ENCODE data around the gene KHSRP.
"Not testable (repeated sequence)": the region's sequence is repeated elsewhere in the genome, so short reads cannot be mapped to it uniquely, and the experiment has no call there.

The KHSRP gene

DNA sequence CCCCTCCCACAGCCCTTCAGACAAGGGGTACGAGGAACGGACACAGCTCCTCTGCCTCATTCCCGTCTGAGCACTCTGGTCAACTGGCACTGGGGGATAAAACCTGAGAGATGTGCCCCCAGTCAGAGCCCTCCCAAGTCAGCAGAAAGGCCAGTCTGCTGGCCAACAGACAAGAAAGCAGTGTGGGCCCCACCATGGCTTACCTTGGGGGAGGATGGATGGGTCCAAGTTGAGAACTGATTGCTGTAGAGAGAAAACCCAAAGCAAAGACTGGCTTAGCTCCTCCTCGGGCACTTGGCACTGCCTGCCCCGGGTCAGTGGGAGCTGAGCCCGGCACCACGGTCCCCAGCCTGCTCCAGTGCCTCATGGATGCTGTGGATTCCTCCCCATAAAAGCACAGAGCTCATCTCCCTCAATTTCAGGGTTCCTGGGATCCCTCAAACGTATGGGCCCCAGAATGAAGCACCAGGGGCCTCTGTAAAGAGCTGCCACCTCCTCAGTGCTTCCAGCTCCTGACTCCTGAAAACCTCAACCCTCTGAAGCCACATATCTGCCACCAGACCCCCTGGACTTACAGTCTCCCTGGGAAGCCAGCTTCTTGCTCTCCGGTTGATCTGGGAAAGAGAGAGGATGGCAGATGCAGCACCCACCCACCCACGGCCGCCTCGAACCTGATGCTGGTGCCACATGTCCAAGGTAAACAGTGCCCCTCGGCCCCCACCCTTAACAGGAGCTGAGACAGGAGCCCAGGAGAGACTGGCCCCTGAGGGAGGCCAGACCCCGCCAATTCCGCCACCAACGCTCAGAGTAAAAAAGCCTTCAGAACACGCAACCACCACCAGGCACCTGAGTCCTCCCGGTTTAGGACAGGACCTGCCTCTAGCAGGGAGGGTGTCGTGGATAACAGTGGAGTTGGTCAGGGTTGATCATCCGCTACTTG, 3.3 kb downstream of the KHSRP start:
- no peak for DNase-seq (ENCODE audit: extremely low read depth in 1 of 2, low read depth in 1 of 2)

DNA sequence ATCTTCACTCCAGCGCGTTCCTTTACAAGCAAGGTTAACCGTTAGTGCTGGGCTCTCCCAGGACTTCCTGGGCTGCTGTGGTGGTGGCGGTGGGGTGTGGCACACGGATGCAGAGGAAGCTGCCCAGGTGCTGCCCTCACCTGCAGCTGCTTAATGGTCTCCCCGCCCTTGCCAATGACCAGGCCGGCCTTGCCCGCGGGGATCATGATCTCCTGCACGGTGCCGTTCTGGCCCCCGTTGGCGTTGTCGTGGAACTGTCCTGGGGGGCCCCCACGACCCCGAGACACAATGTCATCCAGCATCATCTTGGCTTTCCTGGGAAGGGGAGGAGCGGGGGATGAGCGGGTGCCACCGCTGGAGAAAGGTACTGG, 6.1 kb downstream of the KHSRP start:
- no peak for DNase-seq (ENCODE audit: extremely low read depth in 1 of 2, low read depth in 1 of 2)

DNA sequence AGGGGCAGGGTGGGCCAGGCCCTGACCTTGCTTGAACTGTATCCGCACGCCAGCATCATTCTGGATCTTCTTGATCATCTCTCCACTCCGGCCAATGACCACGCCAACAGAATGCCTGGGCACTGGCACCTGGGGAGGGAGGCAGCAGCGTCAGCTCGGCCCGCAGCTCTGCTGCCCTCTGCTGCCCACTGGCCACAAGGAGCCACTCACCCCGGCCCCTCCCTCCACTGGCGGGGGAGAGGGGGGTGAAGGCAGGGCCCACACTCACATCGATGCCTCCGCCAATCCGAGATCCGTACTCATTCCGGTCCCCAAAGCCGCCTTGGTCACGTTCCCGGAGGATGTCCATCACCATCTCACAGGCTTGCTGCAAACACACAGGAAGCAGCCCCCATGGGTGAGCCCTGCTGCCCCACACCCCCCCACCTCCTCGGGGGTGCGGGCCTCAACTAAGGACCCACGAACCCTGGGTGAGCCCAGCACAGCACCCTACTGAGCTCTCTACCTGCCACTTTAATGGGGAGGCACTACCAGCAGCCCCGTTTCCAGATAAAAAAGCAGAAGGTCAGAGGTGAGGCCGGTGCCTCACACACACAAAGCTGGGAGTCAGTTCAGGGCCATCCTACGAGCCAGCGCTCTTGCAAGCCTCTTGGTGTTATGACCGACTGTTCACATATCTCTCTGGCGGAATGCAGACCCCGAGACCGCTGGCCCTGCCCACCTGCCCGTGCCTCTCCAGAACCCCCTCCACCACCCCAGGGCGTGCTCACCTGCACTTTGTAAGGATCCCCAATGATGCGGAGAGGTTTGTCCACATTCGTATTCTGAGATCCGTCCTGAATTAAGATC, 6.7 kb downstream of the KHSRP start:
- DNase-seq (ENCODE audit: extremely low read depth in 1 of 2, low read depth in 1 of 2), result no peak

DNA sequence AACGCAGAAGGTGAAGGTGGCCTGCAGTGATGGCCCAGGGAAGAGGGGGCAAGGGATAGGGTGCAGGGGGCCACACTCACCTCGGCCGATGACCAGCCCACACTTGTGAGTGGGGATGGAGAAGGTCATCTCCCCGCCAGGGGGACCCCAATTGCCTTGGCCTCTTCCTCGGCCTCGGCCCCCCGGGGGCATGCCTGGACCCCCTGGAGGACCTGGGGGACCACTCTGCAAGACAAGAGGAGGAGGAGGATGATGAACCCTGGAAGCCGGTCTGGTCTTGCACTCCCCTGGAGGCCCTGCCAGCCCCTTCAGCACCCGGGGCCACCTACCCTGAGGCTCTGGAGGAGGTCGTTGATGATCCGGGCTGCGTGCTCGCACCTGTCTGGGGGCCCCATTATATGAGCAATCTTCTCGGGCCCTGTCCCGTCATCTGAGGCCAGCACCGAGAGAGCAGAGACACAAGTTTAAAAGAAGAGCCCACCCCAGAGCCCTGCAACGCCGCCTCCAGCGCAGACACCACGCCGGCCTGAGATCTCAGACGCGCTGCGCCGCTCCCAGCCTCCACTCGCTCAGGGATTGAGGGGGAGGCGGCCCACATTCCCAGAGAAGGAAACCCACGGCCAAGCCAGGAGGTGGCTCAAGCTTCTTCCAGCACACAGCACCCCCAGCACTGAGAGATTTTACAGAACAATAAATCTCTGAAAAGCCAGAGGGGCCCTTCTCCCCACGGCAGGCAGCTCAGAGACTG, 7.8 kb downstream of the KHSRP start:
- no peak for DNase-seq (ENCODE audit: extremely low read depth in 1 of 2, low read depth in 1 of 2)

DNA sequence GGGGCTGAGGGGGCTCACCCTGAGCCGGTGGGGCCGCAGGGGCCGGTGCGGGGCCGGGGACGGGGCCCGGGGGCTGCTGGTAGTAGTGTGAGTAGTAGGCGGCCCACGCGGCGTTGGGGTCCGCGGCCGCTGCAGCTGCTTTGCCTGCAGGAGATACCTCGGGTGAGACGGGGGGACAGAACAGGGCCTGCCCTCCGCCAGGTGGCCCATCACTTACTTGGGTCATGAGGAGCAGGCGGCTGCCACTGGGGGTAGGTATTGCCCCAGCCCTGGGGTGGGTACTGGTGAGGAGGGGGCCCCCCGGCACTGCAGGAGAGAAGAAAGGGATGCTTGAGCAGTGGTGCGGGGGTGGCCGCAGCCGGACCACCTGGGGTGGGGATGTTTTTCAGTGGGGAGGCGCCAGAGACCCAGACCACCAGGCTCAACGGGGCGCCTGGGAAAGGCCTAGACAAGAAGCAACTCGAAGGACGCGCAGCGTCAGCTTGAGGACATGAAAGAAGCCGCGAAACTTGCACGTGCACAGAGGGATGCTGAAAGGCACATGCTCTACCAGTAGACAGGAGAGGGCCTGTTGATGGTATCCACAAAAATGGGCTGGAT, 8.9 kb downstream of the KHSRP start:
- no peak for DNase-seq (ENCODE audit: extremely low read depth in 1 of 2, low read depth in 1 of 2)

DNA sequence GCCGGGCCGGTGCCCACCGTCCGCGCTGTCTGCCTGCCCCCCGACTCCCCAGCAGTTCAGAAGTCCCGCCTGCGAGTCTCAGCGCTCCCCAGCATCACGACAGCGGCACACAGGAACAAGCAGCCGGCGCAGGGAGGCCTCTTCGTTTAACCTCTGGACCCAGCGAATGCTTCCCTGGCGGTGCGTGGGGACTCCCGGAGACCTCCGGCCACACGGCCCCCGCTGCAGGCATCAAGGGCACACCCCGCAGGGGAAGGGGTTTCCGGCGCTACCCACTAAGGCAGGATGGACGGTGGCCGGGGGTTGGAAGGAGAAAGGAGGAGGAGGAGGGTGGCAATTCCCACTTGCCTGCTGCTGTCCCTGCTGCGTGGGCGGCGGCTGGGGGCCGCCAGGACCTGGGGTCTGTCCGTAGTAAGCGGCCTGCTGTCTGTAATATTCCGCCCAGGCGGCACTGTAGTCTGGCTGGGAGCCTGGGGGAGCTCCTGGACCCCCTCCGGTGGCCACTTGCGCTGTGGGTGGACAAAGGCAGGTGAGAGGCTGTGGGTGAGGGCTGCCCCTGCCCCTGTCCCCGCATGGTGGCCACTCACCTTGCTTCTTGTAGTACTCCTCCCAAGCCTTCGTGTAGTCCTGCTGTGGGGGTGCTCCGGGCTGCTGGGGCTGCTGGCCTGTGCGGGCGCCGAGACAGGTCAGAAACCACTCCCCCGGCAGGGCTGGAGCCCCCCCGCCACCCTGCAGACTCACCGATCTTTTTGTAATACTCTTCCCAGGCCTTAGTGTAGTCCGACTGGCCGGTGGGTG, 9.6 kb downstream of the KHSRP start:
- DNase-seq (ENCODE audit: extremely low read depth in 1 of 2, low read depth in 1 of 2), result no peak

DNA sequence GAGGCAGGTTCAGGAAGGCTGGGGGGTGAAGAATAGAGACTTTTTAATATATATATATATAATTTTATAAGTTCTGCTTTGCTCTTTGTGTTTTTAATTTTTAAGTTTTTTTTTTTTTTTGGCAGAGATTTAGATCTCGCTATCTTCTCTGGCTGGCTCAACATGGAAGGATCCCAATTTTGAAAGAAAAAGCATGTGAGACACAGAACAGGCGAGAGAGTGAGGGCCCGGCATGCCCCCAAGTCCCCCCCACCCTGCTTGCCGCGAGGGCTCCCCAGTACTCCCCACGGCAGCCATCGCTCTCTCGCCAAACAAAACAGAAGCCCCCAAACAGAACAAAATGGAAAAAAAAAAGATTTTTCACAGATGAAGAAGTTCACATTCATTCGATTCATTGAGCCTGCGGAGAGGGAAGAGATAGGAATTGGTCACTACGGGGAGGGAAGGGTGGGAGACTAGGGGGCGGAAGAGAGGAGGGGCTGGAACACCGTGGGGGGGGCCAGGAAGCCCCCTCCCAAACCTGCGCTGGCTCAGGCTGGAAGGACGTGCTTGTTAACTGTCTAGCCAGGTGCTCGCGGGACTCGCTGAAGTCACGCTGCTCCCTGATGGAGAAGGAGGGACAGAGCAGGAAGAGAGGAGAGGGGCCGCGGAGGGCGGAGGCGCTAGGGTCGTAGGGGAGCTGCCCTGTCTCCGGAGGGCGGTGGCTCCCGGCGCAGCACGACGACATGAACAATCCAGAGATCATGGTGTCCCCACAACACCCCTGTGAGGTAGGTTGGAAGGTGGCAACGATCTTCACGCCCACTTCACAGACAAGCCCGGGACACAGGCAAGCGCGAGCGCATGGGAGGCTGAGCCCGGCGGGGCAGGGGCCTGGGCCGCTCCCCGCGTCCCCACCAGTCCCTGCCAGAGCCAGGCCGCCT, 10.6 kb downstream of the KHSRP start:
- no peak for DNase-seq (ENCODE audit: extremely low read depth in 1 of 2, low read depth in 1 of 2)

DNA sequence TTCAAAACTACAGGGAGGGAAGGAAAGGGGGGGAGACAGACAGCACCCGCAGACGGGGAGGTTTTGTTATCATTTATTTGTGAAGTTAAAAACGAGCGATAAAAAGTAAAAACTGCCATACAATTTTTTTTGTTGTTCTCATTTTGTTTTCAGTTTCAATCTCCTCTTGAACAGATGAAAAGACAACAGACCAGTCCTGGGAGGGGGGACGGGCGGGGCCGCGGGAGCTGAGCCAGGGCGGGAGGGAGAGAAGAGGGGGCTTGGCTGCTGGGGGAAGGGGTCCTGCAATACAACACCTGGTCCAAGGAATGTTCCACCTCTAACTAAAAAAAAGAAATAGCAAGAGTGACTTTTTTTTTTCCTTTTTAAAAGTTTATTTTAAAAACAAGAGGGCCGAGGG, 11.3 kb downstream of the KHSRP start:
- no peak for DNase-seq (ENCODE audit: extremely low read depth in 1 of 2, low read depth in 1 of 2)

DNA sequence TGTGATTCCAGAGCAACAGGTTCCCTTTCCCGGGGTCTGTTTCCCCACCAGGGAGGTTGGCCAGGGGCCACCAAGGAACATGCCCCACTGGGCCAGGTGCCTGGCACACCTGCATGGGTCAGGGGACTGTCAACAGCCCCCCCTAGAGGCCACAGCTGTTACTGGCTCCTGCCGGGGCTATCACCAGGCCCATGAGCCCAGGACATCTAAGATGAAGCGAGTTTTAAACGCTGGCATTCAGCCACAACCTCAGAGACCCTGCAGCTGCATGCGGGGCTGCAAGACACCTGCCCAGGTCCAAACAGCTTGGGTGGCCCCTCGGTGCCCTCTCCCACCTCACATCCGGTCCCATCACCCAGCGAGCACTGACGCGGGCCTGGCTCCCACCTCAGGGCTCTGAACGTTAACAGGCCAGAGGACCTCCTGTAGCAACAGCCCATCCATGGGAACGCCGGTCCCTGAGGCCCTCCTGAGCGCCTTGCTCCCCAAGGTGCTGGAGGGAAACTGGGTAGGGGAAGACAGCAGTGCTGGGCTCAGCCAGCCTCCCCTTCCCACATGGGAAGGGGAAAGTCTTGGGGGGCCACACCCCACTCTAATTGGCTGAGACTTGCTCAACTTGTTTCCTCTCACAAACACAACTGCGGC, 12.0 kb downstream of the KHSRP start:
- DNase-seq (ENCODE audit: extremely low read depth in 1 of 2, low read depth in 1 of 2), result peak in 1 of 2 donors; percentile 38

DNA sequence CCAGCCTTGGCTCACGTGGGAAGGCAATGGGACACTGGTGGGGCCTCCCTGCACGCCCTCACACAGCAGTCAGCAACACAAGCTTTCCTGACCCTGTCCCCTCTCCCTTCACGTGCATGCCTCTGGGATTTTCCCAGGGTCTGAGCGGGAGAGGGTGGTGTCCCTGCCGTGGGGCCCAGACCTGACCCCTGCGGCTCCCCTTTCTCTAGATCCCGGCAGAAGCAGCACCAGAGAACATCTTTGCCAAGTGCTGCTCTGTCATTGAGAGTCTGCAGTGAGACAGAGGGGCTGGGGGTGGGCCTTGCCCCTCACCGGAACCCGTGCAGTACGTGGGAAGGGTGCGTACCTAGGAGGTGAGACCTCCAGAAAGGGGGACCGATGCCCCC, 12.6 kb downstream of the KHSRP start:
- no peak for DNase-seq (ENCODE audit: extremely low read depth in 1 of 2, low read depth in 1 of 2)

DNA sequence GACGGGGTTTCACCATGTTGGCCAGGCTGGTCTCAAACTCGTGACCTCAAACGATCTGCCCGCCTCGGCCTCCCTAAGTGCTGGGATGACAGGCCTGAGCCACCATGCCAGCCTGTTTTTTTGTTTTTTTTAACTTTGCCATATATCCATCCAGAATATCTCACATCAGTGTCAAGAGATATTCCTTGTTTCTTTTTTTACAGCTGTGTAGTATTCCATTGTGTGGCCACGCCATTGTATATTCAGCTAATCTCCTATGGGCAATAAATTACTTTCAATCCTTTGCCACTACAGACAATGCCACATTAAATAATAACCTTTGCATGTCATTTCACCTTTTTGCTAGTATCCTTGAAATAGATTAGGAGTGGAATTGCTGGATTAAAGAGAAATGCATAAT, 15.3 kb downstream of the KHSRP start:
- no peak for DNase-seq (ENCODE audit: extremely low read depth in 1 of 2, low read depth in 1 of 2)

DNA sequence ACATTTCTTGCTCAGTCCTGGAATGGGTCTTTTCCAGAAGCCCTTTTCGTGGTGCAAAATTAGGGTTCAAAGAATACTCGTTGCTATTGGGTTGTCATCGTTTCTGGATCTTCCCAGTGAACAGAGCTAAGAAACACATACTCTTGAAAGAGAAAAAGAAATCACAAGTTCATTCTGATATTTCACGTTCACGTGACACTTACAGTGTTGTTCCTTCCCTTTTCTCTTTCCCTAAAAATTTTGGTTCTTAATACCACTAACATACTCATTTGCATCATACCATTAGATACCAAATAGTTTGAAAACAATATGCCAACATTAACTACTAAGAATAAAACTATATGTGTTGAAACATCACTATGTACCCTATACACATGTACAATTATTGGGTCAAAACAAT, 18.2 kb downstream of the KHSRP start:
- DNase-seq (ENCODE audit: extremely low read depth in 1 of 2, low read depth in 1 of 2), result no peak

DNA sequence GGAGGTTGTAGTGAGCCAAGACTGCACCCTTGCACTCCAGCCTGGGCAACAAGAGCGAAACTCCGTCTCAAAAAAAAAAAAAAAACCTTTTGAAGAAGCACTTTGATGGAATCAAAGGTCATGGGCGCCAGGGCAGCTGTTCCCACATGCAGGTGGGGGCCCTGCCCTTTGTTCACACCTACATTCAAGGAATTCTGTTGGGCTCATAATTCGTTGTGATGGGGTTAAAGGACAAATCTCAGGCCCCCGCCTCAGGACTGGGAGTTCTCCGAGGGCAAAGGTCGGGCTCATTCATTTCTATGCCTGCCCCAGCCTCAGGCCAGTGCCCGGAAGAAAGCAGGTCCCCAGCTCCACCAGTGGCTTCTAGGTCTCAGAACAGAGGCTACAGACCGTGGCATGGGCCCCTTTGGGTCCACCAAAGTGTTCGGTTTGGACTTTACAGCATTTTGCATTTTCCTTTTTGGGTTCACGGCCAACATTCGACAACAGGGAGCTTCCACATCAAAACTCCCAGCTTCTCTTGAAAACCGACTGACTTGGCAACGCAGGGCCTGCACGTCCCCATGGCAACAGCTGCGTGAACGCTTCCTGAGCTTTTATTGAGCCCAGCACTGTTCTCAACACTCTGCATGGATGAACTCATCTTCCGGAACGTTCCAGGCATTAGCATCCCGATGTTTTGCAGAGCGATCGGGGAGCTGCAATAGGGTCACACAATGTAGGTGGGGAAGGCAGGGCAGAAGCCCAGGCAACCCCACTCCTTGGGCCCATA, 21.6 kb downstream of the KHSRP start:
- DNase-seq (ENCODE audit: extremely low read depth in 1 of 2, low read depth in 1 of 2), result no peak

DNA sequence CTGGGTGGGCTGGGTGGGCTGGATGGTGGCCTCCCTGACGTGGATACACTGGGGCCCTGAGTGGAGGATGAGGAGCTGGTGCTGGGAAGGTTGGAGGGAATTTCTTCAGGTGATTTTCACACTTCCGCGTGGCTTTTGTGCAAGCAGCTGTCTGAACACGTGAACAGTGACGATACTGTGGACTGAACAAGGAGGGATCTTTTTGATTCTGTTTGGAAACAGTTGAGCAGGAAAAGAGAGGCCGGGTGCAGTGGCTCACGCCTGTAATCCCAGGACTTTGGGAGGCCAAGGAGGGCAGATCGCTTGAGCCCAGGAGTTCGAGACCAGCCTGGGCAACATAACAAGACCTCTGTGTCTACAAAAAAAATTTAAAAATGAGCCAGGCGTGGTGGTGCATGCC, 22.6 kb downstream of the KHSRP start:
- DNase-seq (ENCODE audit: extremely low read depth in 1 of 2, low read depth in 1 of 2), result no peak

DNA sequence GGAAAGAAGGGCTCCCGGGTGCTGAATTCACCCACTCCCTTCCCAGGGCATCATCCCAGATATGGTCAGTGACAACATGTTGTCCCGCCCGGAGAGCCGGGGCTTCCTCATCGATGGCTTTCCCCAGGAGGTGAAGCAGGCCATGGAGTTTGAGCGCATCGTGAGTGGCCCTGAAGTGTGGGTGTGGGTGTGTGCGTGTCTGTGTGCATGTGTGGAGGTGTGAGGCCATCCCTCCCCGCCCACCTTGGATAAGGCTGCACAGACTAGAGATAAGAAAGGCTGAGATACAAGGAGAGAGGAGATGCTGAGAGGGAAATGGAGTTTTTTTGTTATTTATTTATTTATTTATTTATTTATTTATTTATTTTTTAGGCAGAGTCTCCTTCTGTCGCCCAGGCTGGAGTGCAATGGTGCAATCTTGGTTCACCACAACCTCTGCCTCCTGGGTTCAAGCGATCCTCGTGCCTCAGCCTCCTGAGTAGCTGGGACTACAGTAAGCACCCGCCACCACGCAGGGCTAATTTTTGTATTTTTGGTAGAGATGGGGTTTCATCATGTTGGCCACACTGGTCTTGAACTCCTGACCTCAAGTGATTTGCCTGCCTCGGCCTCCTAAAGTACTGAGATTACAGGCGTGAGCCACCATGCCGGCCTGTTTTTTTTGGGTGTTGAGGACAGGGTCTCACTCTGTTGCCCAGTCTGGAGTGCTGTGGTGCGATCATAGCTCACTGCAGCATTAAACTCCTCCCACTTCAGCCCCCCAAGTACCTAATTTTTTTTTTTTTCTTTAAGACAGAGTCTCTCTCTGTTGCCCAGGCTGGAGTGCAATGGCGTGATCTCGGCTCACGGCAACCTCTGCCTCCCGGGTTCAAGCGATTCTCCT, 24.3 kb downstream of the KHSRP start:
- not testable (repeated sequence) for DNase-seq (ENCODE audit: extremely low read depth in 1 of 2, low read depth in 1 of 2)

DNA sequence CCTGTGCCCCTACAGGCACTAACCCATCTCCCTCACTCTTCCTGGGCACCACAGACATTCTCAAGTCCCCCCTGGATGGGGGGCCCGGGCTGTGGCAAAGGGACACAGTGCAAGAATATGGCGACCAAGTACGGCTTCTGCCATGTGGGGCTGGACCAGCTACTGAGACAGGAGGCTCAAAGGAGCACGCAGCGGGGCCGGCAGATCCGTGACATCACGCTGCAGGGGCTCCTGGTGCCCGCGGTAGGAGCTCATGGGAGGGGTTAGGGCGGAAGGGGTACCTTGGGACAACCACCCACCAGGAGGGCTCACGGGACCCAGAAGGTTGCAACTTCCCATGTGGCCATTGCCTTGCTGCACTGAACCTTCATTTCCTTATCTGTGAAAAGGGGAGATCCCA, 28.3 kb downstream of the KHSRP start:
- no peak for DNase-seq (ENCODE audit: extremely low read depth in 1 of 2, low read depth in 1 of 2)

DNA sequence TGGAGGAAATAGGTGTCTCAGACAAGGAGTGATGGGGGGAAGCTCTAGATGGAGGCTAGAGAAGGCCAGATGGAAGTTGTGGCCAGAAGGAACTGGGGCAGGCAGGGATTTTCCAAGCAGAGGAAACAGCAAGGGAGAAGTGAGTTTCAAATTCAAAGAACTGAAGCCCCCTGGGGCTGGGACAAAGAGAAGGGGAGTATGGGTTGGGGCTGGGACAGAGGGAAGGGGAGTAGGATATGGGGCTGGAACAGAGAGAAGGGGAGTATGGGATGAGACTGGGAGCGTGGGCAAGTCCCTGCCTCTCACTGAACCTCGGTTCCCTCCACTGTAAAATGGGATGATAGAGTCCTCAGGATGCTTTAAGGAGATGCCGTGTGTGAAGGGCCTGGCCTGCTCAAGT, 29.8 kb downstream of the KHSRP start:
- DNase-seq (ENCODE audit: extremely low read depth in 1 of 2, low read depth in 1 of 2), result no peak

All from activated CD8-positive, alpha-beta memory T cell treated with anti-CD3 and anti-CD28 coated beads for 1 hour (primary cell).